Stimulated activated CD8-positive, alpha-beta memory T cell treated with anti-CD3 and anti-CD28 coated beads, Interleukin-4, amount 100 ng/mL, for 4 hours (primary cell): Measurements from ENCODE around the gene APOM.
A peak's percentile ranks its signal among the peaks of the same experiment; 100 is the strongest.

Experiments used
- DNase-seq, 2 donors: peaks; one replicate each; pipeline ENCODE4 v3.0.0-alpha.2; 2020; ENCODE audit warnings: low read depth in 2 of 2, low spot score in 1 of 2

Gene APOM

GRCh38 chr6:31657406-31658157 lies 1.9 kb downstream of the APOM start:
- DNase-seq, result no peak

- no peak for DNase-seq
Observed at GRCh38 chr6:31658158-31658688, 2.5 kb downstream of the APOM start.

DNA sequence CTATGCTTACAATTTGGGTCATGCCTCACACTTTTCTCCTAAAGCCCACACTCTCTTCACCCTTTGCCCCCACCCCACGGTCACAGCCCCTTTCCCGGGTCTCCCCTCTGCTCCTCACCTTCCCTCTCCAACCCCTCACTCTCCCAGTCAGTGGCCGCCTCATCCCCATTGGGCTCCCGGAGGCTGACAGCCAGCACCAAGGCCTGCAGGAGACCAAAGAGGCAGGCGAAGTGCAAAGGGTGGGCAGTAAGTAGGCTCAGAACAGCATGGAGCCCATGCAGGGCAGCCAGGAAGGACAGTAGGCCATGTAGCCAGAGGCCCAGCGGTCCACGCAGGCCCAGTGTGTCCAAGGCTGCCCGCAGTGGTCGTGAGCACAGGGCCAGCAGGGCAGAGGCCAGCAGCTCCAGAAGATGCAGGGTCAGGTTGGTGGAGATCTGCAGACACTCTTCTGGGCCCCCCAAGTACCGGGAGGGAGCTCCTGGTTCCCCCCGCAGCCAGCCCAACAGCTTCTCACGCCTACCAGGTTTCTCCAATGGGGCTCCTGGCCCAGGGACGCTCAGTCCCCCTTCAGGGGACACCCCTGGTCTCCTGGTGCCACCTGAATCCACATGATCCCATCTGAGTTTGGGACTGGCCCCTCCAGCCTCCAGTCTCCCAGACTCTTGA lies 3.4 kb downstream of the APOM start:
- DNase-seq, result no peak

- no peak for DNase-seq
Observed at GRCh38 chr6:31659649-31660380, 4.1 kb downstream of the APOM start.

GRCh38 chr6:31660381-31661261 lies 4.9 kb downstream of the APOM start, which contains the start of gene C6orf47:
C6orf47 (minus strand) TSS chr6:31660778; CDS start chr6:31659947, 831 bp downstream.
- DNase-seq, result peak; percentile 37 to 60

- DNase-seq, result no peak
Observed at GRCh38 chr6:31661262-31662123, 5.8 kb downstream of the APOM start.

- no peak for DNase-seq
Observed at GRCh38 chr6:31662124-31662723, 6.5 kb downstream of the APOM start.

GRCh38 chr6:31663126-31663960 lies 7.6 kb downstream of the APOM start:
- DNase-seq, result no peak

DNA sequence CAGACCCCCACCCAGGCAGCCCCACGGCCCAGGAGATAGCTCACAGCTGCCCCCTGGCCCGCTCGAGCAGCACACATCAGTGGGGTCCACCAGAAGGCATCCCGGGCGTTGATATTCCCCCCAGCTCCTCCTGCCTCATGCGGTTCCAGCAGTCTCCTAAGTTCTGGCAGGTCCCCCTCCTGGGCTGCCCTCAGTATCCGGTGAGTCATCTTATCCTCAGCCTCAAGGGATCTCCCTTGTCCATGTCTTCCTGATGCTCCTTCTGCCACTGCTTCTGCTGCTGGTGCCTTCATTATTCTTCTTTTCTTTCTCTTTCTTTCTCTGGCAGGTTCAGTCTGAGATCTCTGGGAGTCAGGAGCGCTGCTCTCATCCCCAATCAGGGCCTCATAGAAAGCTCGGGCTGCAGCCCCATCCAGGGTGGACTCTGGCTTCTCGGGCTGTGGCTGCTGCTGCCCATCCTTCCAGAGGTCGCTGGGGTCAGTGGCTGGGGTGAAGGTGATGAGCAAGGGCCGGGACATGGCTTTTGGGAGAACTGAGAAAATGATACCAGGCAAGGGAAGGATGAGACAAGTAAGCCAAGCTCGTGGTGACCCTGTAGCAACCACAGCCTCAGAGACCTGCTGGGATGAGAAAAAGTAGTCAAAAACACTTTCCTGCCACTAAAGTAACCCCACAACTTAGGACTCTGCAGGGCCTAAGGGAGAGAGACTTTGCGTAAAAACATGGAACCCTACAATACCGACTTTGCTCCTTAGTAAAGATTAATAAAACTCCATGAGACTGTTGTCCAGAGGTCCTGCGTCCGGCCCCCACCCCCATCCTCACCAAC lies 8.5 kb downstream of the APOM start:
- no peak for DNase-seq

- peak; percentile 78 to 79 for DNase-seq
Observed at GRCh38 chr6:31664790-31665500, 9.3 kb downstream of the APOM start, which contains the start of gene GPANK1. GPANK1 (minus strand) TSS chr6:31664997; CDS start chr6:31664478, 519 bp downstream.

GRCh38 chr6:31665501-31666336 lies 10.0 kb downstream of the APOM start, which contains the start of gene CSNK2B:
CSNK2B (plus strand) TSS chr6:31666080; CDS start chr6:31666832, 752 bp downstream.
- DNase-seq, result peak; percentile 95 to 98

- no peak for DNase-seq
Observed at GRCh38 chr6:31666337-31666965, 10.8 kb downstream of the APOM start.

- DNase-seq, result no peak
Observed at GRCh38 chr6:31669676-31670075, 14.0 kb downstream of the APOM start, which contains the start of gene LY6G5B. LY6G5B (plus strand) TSS chr6:31669976; CDS start chr6:31670951, 975 bp downstream.

DNA sequence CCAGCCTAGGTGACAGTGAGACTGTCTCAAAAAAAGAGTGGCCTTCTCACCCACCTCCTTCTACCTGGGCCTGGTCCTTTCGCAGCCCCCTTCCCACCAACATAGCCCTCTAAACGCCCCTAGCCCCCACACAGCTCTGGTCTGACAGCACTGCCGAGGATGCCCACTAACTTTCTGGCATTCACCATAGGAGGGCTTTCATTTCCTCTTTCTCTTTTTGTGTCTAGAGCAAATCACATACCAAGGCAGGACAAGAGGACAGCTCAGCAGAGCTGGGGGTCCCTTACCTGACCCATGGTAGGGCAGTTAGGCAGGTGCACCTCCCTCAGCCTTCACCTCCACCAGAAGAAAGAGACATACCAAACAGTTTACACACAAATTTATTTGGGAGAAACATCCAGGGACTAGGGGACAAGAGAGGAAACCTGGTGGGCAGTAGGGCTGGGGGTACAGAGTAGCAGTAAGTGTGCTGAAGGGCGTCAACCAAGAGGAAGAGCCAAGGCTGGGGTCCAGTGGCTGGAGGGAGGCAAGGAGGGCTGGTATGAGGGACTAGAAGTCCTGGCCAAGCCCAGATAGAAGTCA lies 20.7 kb downstream of the APOM start:
- DNase-seq, result no peak

DNA sequence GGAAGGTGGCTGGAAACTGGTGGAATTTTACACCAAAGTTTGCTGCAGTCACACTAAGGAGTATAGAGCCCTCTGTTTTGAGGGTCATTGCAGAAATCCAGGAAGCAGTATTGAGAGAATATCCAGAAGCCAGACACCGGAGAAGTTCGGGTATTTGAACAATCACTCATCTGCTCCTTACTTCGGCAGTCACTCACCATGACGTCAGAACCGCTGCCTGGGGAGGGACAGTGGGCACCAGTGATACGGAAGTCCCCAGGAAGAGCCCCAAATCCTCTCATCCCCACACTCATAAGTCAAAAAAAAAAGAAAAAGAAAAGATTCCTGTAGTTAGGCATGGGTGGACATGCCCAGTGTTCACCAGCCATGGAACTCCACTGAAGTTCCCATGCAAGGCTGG lies 21.2 kb downstream of the APOM start:
- DNase-seq, result no peak
